HEK293 (cell line): ENCODE results near the gene LRRC37A3.
A peak's percentile ranks its signal among the peaks of the same experiment; 100 is the strongest.
"Not testable (repeated sequence)": the region's sequence is repeated elsewhere in the genome, so short reads cannot be mapped to it uniquely, and the experiment has no call there.

Experiments used
- CTCF ChIA-PET: fragments of 350-600 bp; formaldehyde crosslinking; extraction: SDS; loops from one replicate; lab custom pipeline; 2021; ENCODE audit warnings: antibody characterized with exemption; lab: Yijun Ruan, JAX
- POLR2A ChIA-PET: fragments of 300-600 bp; formaldehyde crosslinking; extraction: SDS; loops from one replicate; lab custom pipeline; 2020; ENCODE audit warnings: antibody characterized with exemption, inconsistent platforms; lab: Yijun Ruan, JAX
- H3K27ac ChIP-seq: fragments of 200-500 bp; sonication (Bioruptor generic); 2 replicates; pipeline ENCODE4 v1.5.1; 2014; ENCODE audit warnings: low read depth, low read length, control low read depth, inconsistent platforms; ENCODE audit errors: extremely low read depth
- H3K36me3 ChIP-seq, 2 experiments: fragments of 200-500 bp in 1 of 2; sonication (Bioruptor generic) in 1 of 2; 1 replicate in 1 of 2; 2 replicates in 1 of 2; pipeline ENCODE4 v1.5.1; 2014 to 2017; ENCODE audit warnings: inconsistent platforms in 2 of 2, low read length in 2 of 2; ENCODE audit not compliant: control insufficient read depth in 2 of 2, insufficient read depth in 1 of 2
- H3K4me1 ChIP-seq: fragments of 200-500 bp; sonication (Bioruptor generic); 2 replicates; pipeline ENCODE4 v1.5.1; 2014; ENCODE audit warnings: mild to moderate bottlenecking, low read length, inconsistent platforms; ENCODE audit not compliant: control insufficient read depth, insufficient read depth
- H3K4me3 ChIP-seq: 2 replicates; pipeline ENCODE4 v1.5.1; 2011; ENCODE audit warnings: low read depth, mild to moderate bottlenecking, control low read depth, low read length, moderate library complexity
- H3K9me3 ChIP-seq: fragments of 200-500 bp; sonication (Bioruptor generic); 2 replicates; pipeline ENCODE4 v1.5.1; 2014; ENCODE audit warnings: low read depth, low read length, inconsistent platforms; ENCODE audit not compliant: control insufficient read depth, insufficient read depth
- AEBP2 ChIP-seq: fragments of 450-650 bp; formaldehyde crosslinking; IDR thresholded peaks from 2 replicates; pipeline ENCODE4 v1.5.1; 2016; ENCODE audit warnings: missing biosample characterization, missing genetic modification characterization, borderline replicate concordance
- CTCF ChIP-seq: fragments of 450-650 bp; formaldehyde crosslinking; IDR thresholded peaks from 2 replicates; pipeline ENCODE4 v1.5.1; 2016; ENCODE audit warnings: missing biosample characterization, missing genetic modification characterization
- HIC1 ChIP-seq: fragments of 450-650 bp; formaldehyde crosslinking; IDR thresholded peaks from 2 replicates; pipeline ENCODE4 v1.5.1; 2016; ENCODE audit warnings: missing biosample characterization, missing genetic modification characterization
- OSR2 ChIP-seq: fragments of 450-650 bp; formaldehyde crosslinking; IDR thresholded peaks from 2 replicates; pipeline ENCODE4 v1.5.1; 2016; ENCODE audit warnings: missing biosample characterization, missing genetic modification characterization
- SCRT2 ChIP-seq: fragments of 450-650 bp; formaldehyde crosslinking; IDR thresholded peaks from 2 replicates; pipeline ENCODE4 v1.5.1; 2016; ENCODE audit warnings: missing biosample characterization, missing genetic modification characterization
- SP2 ChIP-seq: fragments of 450-650 bp; formaldehyde crosslinking; IDR thresholded peaks from 2 replicates; pipeline ENCODE4 v1.5.1; 2016; ENCODE audit warnings: missing biosample characterization, missing genetic modification characterization
- ZBTB20 ChIP-seq: fragments of 450-650 bp; formaldehyde crosslinking; IDR thresholded peaks from 2 replicates; pipeline ENCODE4 v1.5.1; 2016; ENCODE audit warnings: missing biosample characterization, missing genetic modification characterization
- ZBTB26 ChIP-seq: fragments of 450-650 bp; formaldehyde crosslinking; optimal IDR thresholded peaks from 2 replicates; pipeline ENCODE3; 2016; ENCODE audit warnings: missing biosample characterization, mild to moderate bottlenecking, missing genetic modification characterization
- ZBTB8A ChIP-seq: fragments of 450-650 bp; formaldehyde crosslinking; IDR thresholded peaks from 2 replicates; pipeline ENCODE4 v1.5.1; 2016; ENCODE audit warnings: missing biosample characterization, missing genetic modification characterization
- ZIC2 ChIP-seq: fragments of 450-650 bp; formaldehyde crosslinking; IDR thresholded peaks from 2 replicates; pipeline ENCODE4 v1.5.1; 2016; ENCODE audit warnings: missing biosample characterization, missing genetic modification characterization
- ZNF148 ChIP-seq: fragments of 450-650 bp; formaldehyde crosslinking; IDR thresholded peaks from 2 replicates; pipeline ENCODE4 v1.5.0; 2017; ENCODE audit warnings: missing biosample characterization, missing genetic modification characterization, borderline replicate concordance
- ZNF335 ChIP-seq: fragments of 450-650 bp; formaldehyde crosslinking; conservative IDR thresholded peaks from 2 replicates; pipeline ENCODE4 v1.5.1; 2016; ENCODE audit warnings: missing biosample characterization, missing genetic modification characterization
- ZNF416 ChIP-seq: fragments of 450-650 bp; formaldehyde crosslinking; IDR thresholded peaks from 2 replicates; pipeline ENCODE4 v1.5.1; 2016; ENCODE audit warnings: missing biosample characterization, missing genetic modification characterization
- ZNF514 ChIP-seq: fragments of 450-650 bp; formaldehyde crosslinking; IDR thresholded peaks from 2 replicates; pipeline ENCODE4 v1.5.1; 2016; ENCODE audit warnings: missing biosample characterization, missing genetic modification characterization
- ZNF639 ChIP-seq: fragments of 450-650 bp; formaldehyde crosslinking; IDR thresholded peaks from 2 replicates; pipeline ENCODE4 v1.5.1; 2016; ENCODE audit warnings: missing biosample characterization, missing genetic modification characterization
- ZNF660 ChIP-seq: fragments of 450-650 bp; IDR thresholded peaks from 2 replicates; pipeline ENCODE4 v1.5.1; 2018; ENCODE audit warnings: missing biosample characterization, mild to moderate bottlenecking, missing genetic modification characterization
- ZNF76 ChIP-seq: fragments of 450-650 bp; formaldehyde crosslinking; IDR thresholded peaks from 2 replicates; pipeline ENCODE4; 2016; ENCODE audit warnings: low read depth, missing biosample characterization, missing genetic modification characterization, borderline replicate concordance
- ZSCAN30 ChIP-seq: fragments of 450-650 bp; IDR thresholded peaks from 2 replicates; pipeline ENCODE4 v1.5.1; 2018; ENCODE audit warnings: missing biosample characterization, mild to moderate bottlenecking, missing genetic modification characterization, moderate library complexity
- ZSCAN4 ChIP-seq: fragments of 450-650 bp; formaldehyde crosslinking; IDR thresholded peaks from 2 replicates; pipeline ENCODE4 v1.5.1; 2017; ENCODE audit warnings: missing biosample characterization, missing genetic modification characterization

Gene LRRC37A3

GRCh38 chr17:64965873-64966287 lies 46.6 kb upstream of the LRRC37A3 start (continued):
- peak; percentile 25; the same call in 1 of the 2 replicates for TF ChIP-seq ZNF335 (tag by site-specific recombination)
- TF ChIP-seq ZBTB20, result peak; percentile 55; the same call in 1 of the 2 replicates
- TF ChIP-seq ZIC2, result peak; percentile 45
- 0 out of 2 replicates have a peak, but pooled peaks have one; percentile 17 for TF ChIP-seq CTCF (tag by site-specific recombination)
- TF ChIP-seq ZBTB26 (tag by site-specific recombination), result peak; percentile 87
- TF ChIP-seq ZBTB8A (tag by site-specific recombination), result peak; percentile 80
- TF ChIP-seq SP2 (tag by site-specific recombination), result peak; percentile 16; the same call in 1 of the 2 replicates
- TF ChIP-seq HIC1 (tag by site-specific recombination), result peak; percentile 58; the same call in 1 of the 2 replicates
- peak; percentile 52 for TF ChIP-seq SCRT2 (tag by site-specific recombination)

- H3K36me3 ChIP-seq, H3K9me3 ChIP-seq, H3K4me1 ChIP-seq: not testable (repeated sequence)
- Histone ChIP-seq H3K4me3 (peak overlapping the region; percentile 49), H3K27ac (peak overlapping the region; percentile 64; the same call in 1 of the 2 replicates)
- ChIA-PET POLR2A (interaction anchor here (0.6 to 1.4 kb wide), 2 partner anchors 91 to 135 kb away, joined by 4 to 5 read pairs; partner anchors contain the start of gene GNA13), CTCF (interaction anchor here (0.7 to 2.2 kb wide), 2 partner anchors 135 to 222 kb away, joined by 3 to 10 read pairs; no protein-coding TSS in a partner anchor)
- TF ChIP-seq ZNF335 (tag by site-specific recombination), result 0 out of 2 replicates have a peak, but pooled peaks have one; percentile 33
- 0 out of 2 replicates have a peak, but pooled peaks have one; percentile 17 for TF ChIP-seq ZSCAN30 (tag by site-specific recombination)
These were observed 46.1 kb upstream of the LRRC37A3 start for GRCh38 chr17:64965256-64965872.

- Histone ChIP-seq H3K27ac (no peak overlapping the region), H3K4me1 (0 out of 2 replicates have a peak, but pooled peaks cover 2% of the 10 kb centered on the region), H3K4me3 (no peak overlapping the region), H3K36me3 (no peaks in the 10 kb centered on the region; a peak in 1 of 3 replicates), H3K9me3 (no peaks in the 10 kb centered on the region)
- POLR2A ChIA-PET, result interaction anchor here (0.6 kb wide), 1 partner anchor 92 kb away, joined by 5 read pairs; the partner anchor contains the start of gene GNA13
- CTCF ChIA-PET, result interaction anchor here (0.7 to 2.2 kb wide), 4 partner anchors 95 to 201 kb away, joined by 3 to 10 read pairs (median 4); no protein-coding TSS in a partner anchor
- TF ChIP-seq ZNF148 (tag by site-specific recombination) (no peak), ZNF514 (tag by site-specific recombination) (no peak), ZSCAN4 (no peak), ZNF639 (tag by site-specific recombination) (no peak), ZNF660 (tag by site-specific recombination) (no peak), OSR2 (tag by site-specific recombination) (peak; percentile 21; the same call in 1 of the 2 replicates), ZNF416 (no peak), AEBP2 (tag by site-specific recombination) (no peak), ZNF76 (no peak)
These were observed 45.5 kb upstream of the LRRC37A3 start for GRCh38 chr17:64964796-64965195.
